Stimulated activated CD4-positive, alpha-beta T cell treated with anti-CD3 and anti-CD28 coated beads, TNF-alpha, amount 100 ng/mL, for 1 hour (primary cell): Measurements from ENCODE around the gene CACNA1D.
"Not testable (repeated sequence)": the region's sequence is repeated elsewhere in the genome, so short reads cannot be mapped to it uniquely, and the experiment has no call there.

ENCODE experiments used
- DNase-seq, 3 donors: peaks; one replicate each; pipeline ENCODE4 v3.0.0-alpha.2; 2020; ENCODE audit warnings: low read depth in 3 of 3, low spot score in 1 of 3

The CACNA1D gene

GRCh38 chr3:53570709-53571108 is 76.3 kb downstream of the CACNA1D start:
- no peak for DNase-seq

- DNase-seq: no peak
These were observed 76.9 kb downstream of the CACNA1D start for GRCh38 chr3:53571264-53571663.

- DNase-seq: not testable (repeated sequence)
These were observed 77.8 kb downstream of the CACNA1D start for GRCh38 chr3:53572184-53572583.

GRCh38 chr3:53577506-53577905 is 83.1 kb downstream of the CACNA1D start:
- no peak for DNase-seq

GRCh38 chr3:53579636-53580035 is 85.2 kb downstream of the CACNA1D start:
- DNase-seq: no peak

- DNase-seq: no peak
These were observed 87.3 kb downstream of the CACNA1D start for GRCh38 chr3:53581671-53582070.

GRCh38 chr3:53583161-53583690 is 88.8 kb downstream of the CACNA1D start:
- no peak for DNase-seq

GRCh38 chr3:53585049-53585448 is 90.6 kb downstream of the CACNA1D start:
- DNase-seq: no peak

- no peak for DNase-seq
These were observed 91.2 kb downstream of the CACNA1D start for GRCh38 chr3:53585627-53586026.

GRCh38 chr3:53588122-53588521 is 93.7 kb downstream of the CACNA1D start:
- no peak for DNase-seq

GRCh38 chr3:53589201-53589600 is 94.8 kb downstream of the CACNA1D start:
- no peak for DNase-seq

GRCh38 chr3:53589806-53590205 is 95.4 kb downstream of the CACNA1D start:
- no peak for DNase-seq

GRCh38 chr3:53590606-53591005 is 96.2 kb downstream of the CACNA1D start:
- no peak for DNase-seq

GRCh38 chr3:53591646-53592045 is 97.2 kb downstream of the CACNA1D start:
- DNase-seq: no peak

- DNase-seq: no peak
These were observed 98.5 kb downstream of the CACNA1D start for GRCh38 chr3:53592862-53593261.

- DNase-seq: no peak
These were observed 99.2 kb downstream of the CACNA1D start for GRCh38 chr3:53593611-53594010.

- DNase-seq: no peak
These were observed 99.9 kb downstream of the CACNA1D start for GRCh38 chr3:53594276-53594675.

- no peak for DNase-seq
These were observed 101.2 kb downstream of the CACNA1D start for GRCh38 chr3:53595660-53596059.

GRCh38 chr3:53597136-53597915 is 102.9 kb downstream of the CACNA1D start:
- no peak for DNase-seq

GRCh38 chr3:53599771-53600170 is 105.4 kb downstream of the CACNA1D start:
- no peak for DNase-seq

- DNase-seq: no peak
These were observed 108.5 kb downstream of the CACNA1D start for GRCh38 chr3:53602866-53603265.

- DNase-seq: no peak
These were observed 109.8 kb downstream of the CACNA1D start for GRCh38 chr3:53604232-53604631.

- DNase-seq: no peak
These were observed 112.4 kb downstream of the CACNA1D start for GRCh38 chr3:53606793-53607192.
